ENCODE measurements around the gene FNDC3A. TPM values are rescaled to one million over a fixed set of nuclear protein-coding genes. Genes with fewer than 3 reads are reported as not detected.

FNDC3A gene, protein sequence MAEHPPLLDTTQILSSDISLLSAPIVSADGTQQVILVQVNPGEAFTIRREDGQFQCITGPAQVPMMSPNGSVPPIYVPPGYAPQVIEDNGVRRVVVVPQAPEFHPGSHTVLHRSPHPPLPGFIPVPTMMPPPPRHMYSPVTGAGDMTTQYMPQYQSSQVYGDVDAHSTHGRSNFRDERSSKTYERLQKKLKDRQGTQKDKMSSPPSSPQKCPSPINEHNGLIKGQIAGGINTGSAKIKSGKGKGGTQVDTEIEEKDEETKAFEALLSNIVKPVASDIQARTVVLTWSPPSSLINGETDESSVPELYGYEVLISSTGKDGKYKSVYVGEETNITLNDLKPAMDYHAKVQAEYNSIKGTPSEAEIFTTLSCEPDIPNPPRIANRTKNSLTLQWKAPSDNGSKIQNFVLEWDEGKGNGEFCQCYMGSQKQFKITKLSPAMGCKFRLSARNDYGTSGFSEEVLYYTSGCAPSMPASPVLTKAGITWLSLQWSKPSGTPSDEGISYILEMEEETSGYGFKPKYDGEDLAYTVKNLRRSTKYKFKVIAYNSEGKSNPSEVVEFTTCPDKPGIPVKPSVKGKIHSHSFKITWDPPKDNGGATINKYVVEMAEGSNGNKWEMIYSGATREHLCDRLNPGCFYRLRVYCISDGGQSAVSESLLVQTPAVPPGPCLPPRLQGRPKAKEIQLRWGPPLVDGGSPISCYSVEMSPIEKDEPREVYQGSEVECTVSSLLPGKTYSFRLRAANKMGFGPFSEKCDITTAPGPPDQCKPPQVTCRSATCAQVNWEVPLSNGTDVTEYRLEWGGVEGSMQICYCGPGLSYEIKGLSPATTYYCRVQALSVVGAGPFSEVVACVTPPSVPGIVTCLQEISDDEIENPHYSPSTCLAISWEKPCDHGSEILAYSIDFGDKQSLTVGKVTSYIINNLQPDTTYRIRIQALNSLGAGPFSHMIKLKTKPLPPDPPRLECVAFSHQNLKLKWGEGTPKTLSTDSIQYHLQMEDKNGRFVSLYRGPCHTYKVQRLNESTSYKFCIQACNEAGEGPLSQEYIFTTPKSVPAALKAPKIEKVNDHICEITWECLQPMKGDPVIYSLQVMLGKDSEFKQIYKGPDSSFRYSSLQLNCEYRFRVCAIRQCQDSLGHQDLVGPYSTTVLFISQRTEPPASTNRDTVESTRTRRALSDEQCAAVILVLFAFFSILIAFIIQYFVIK
- 10 to 100 TPM; 30.3 to 31.8 TPM for total RNA-seq

DNA sequence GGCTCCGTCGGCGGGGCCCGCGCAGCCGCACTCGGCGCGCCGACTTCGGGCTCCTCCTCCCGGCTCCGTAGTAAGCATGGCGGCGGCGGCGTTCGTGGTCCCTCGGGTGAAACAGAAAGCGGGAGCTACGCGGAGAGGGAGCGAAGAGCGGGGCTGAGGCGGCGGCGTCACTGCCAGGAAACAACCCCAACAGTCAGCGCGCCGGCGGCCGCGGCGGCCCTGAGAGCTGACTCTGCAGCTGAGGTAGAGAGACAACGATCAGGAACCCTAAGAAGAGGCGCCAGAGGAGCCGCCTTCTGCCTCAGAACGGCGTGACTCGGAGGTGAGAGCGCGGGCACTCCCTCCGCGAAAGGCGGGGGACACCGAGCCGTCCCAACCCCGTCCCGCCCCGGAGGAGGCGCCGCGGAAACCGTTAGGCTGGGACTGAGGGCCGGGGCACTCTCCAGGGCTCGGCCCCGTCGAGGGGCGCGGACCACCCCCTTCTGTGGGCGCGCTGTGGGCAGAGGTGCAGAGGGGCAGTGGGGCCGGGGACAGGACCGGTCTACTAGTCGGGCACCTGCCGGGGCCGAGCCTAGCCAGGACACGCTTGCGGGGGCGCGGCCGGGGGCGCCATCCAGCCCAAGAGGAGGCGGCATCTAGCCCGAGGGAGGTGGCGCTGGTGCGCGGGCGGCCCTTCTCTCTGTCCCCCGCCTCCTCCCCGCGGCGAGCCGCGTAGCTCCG, at the start of gene FNDC3A:
FNDC3A (plus strand) TSS at position 57 of the 720 bp plus-strand sequence. CDS start 30,279 bp downstream, outside the sequence.
- peaks cover 31% of the 10 kb centered on the region for H3K4me1 Mint-ChIP-seq
- peak within 1 kb of the TSS; percentile 92 for H3K4me3 Mint-ChIP-seq
- DNase-seq, result peak; percentile 90
- ATAC-seq (ENCODE audit: low read depth), result peak; percentile 83
- peak within 1 kb of the TSS; percentile 98 for H3K27ac Mint-ChIP-seq
- no peaks in the 10 kb centered on the region for H3K27me3 Mint-ChIP-seq
- peaks cover 35% of the 10 kb centered on the region for H3K36me3 Mint-ChIP-seq
- POLR2A ChIA-PET, result interaction anchor here (0.8 to 2.2 kb wide), 16 partner anchors 10 to 754 kb away, joined by 3 to 12 read pairs (median 4); partner anchors contain the start of genes CAB39L, MLNR and SETDB2
- H3K9me3 Mint-ChIP-seq, result peaks cover 24% of the 10 kb centered on the region

DNA sequence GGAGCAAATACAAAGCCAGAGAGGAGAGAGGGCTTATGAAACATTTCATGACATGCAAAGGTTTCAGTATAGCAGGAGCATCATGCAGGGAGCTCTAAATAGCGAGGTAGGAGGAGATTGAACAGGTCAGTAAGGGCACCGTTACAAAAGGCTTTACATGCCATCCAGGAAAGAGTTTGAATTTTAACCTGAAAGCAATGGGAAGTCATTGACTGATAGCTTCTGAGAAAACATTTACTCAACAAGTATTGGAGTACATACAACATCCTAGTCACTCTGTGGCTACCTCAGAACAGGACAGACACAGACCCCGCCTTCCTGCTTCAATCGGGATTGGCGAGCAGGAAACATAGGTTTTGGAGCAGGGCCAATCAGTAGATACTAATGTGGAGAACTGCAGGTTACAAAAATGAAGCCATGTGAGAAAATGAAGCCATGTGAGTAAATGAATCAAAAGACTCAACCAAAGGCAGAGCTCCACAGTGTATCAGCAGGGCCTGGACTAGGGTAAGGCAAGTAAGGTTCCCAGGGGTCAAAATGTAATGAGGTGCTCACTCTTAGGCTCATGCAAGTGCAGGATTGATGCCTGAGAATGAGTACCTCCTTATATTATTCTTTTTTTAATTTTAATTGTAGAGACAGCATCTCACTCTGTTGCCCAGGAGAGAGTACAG, 46.8 kb upstream of the FNDC3A start:
- POLR2A ChIA-PET, result no interaction called here
- Mint-ChIP-seq H3K27ac (no peak overlapping the region), H3K36me3 (peaks cover 2% of the 10 kb centered on the region), H3K4me1 (peaks cover 3% of the 10 kb centered on the region), H3K4me3 (no peak overlapping the region), H3K9me3 (peaks cover 7% of the 10 kb centered on the region), H3K27me3 (peaks cover 10% of the 10 kb centered on the region)
- ATAC-seq (ENCODE audit: low read depth) (no peak), DNase-seq (no peak)

DNA sequence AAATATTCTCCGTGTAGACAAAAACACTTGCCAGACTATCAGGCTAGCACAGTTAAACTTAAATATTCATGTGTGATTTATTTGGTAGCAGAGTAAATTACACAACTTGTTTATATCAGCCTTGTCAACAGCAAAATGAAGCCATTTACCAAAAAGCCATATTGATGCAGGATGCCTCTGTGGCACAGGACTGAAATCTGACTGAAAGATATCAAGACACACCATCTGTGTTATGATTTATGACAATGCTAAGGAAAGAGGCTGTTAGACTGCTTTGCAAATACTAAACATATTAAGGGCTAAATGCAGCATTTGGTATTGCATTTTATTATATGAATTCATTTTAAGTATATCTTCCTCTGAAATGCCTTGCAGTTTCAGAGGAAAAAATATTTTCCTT, 44.8 kb upstream of the FNDC3A start:
- peaks cover 10% of the 10 kb centered on the region for H3K9me3 Mint-ChIP-seq
- DNase-seq, result no peak
- POLR2A ChIA-PET, result no interaction called here
- no peak overlapping the region for H3K4me3 Mint-ChIP-seq
- H3K4me1 Mint-ChIP-seq, result peaks cover 3% of the 10 kb centered on the region
- no peak for ATAC-seq (ENCODE audit: low read depth)
- H3K36me3 Mint-ChIP-seq, result peaks cover 7% of the 10 kb centered on the region
- H3K27me3 Mint-ChIP-seq, result peaks cover 10% of the 10 kb centered on the region
- H3K27ac Mint-ChIP-seq, result no peak overlapping the region

DNA sequence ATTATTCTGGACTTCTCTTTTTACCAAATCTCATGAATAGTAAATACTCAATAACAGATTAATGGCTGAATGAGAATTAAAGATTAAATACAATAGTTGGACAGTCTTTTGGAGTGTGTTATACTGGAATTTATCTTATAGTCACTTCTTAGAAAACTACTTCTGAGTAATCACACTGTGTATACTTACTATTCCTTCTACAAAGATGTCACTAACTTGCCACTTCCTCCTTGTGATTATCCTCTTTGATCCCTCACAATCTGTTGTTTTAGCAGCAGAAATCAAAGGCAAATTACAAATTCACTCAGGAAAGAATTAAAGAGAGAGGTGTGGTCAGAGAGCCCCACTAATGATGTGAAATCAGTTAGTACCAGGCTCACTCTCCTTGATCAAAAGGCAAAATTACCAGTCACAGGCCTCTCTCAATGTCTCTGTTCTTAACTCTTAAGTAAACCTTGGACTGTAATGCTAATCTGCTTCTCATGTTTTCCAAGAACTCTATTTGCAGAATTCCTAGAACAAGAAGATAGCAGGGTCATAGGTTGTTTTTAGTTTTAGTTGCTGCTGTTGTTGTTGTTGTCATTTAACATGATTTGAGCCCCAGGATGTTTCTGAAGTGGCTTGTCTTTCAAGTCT, 37.3 kb upstream of the FNDC3A start:
- H3K4me3 Mint-ChIP-seq, result peak overlapping the region; percentile 44
- ATAC-seq (ENCODE audit: low read depth) (peak; percentile 85), DNase-seq (no peak)
- POLR2A ChIA-PET, result no interaction called here
- H3K36me3 Mint-ChIP-seq, result peaks cover 7% of the 10 kb centered on the region
- H3K4me1 Mint-ChIP-seq, result peaks cover 18% of the 10 kb centered on the region
- peaks cover 7% of the 10 kb centered on the region for H3K9me3 Mint-ChIP-seq
- H3K27ac Mint-ChIP-seq, result peak overlapping the region; percentile 80
- peaks cover 6% of the 10 kb centered on the region for H3K27me3 Mint-ChIP-seq

DNA sequence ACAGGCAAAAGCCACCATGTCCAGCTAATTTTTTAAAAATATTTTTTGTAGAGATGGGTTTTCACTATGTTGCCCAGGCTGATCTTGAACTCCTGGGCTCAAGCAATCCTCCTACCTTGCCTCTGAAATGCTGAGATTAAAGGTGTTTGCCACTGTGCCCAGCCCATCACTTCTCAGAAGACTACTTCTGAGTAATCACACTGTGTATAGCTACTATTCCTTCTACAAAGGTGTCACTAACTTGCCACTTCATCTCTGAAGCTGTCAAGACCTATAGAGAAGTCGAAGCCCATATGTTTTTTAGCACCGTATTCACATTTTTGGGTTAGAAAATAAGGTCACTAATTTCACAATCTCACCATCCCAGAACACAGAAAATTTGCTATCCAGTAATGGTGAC, 36.0 kb upstream of the FNDC3A start:
- DNase-seq (no peak), ATAC-seq (ENCODE audit: low read depth) (peak; percentile 54)
- Mint-ChIP-seq H3K27me3 (peaks cover 6% of the 10 kb centered on the region), H3K4me3 (no peak overlapping the region), H3K27ac (peak overlapping the region; percentile 26), H3K36me3 (peaks cover 3% of the 10 kb centered on the region), H3K9me3 (peaks cover 3% of the 10 kb centered on the region), H3K4me1 (peaks cover 18% of the 10 kb centered on the region)
- POLR2A ChIA-PET, result interaction anchor here (1.4 kb wide), 1 partner anchor 37 kb away, joined by 4 read pairs; no protein-coding TSS in a partner anchor

DNA sequence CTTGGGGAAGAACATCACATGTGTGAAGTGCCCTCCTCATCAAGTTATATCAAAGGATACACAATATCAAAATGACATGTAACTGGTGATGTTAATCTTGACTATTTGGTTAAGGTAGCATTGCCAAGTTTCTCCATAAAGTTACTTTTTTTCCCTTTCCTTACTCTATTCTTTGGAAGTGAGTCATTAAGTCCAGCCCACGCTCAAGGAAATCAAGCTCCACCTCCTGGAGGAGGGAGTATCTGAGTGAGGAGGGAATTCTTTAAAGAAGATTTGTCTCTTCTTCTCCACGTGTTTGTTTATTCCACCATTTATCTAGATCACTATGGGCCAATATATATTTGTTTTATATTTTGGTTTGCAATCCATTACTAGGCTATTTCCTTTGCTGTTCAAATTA, 33.6 kb upstream of the FNDC3A start:
- ATAC-seq (ENCODE audit: low read depth) (no peak), DNase-seq (no peak)
- H3K27ac Mint-ChIP-seq, result no peak overlapping the region
- H3K36me3 Mint-ChIP-seq, result peaks cover 3% of the 10 kb centered on the region
- POLR2A ChIA-PET, result no interaction called here
- peaks cover 9% of the 10 kb centered on the region for H3K27me3 Mint-ChIP-seq
- H3K4me1 Mint-ChIP-seq, result peaks cover 18% of the 10 kb centered on the region
- peaks cover 1% of the 10 kb centered on the region for H3K9me3 Mint-ChIP-seq
- no peak overlapping the region for H3K4me3 Mint-ChIP-seq

DNA sequence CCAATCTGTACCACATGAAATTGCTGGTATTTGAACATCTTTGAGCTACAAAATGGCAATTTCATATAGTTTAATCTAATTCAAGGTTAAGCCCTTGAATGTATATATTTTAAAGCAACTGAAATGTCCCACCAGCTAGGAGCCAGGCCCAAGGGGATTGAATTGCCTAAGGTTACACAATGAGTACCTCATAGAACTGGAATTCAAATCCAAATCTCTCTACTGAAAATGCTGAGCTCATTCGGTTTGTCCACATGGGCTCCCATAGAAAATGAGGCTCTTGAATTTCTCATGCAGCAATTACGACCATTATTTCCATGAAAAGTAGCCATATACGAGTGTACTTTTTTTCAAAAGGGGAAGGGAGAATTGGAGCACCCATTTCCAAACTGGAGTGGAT, 31.5 kb upstream of the FNDC3A start:
- POLR2A ChIA-PET, result no interaction called here
- H3K9me3 Mint-ChIP-seq, result no peaks in the 10 kb centered on the region
- ATAC-seq (ENCODE audit: low read depth) (no peak), DNase-seq (no peak)
- H3K4me1 Mint-ChIP-seq, result peaks cover 7% of the 10 kb centered on the region
- peaks cover 3% of the 10 kb centered on the region for H3K36me3 Mint-ChIP-seq
- H3K27ac Mint-ChIP-seq, result no peak overlapping the region
- H3K4me3 Mint-ChIP-seq, result no peak overlapping the region
- H3K27me3 Mint-ChIP-seq, result peaks cover 12% of the 10 kb centered on the region

DNA sequence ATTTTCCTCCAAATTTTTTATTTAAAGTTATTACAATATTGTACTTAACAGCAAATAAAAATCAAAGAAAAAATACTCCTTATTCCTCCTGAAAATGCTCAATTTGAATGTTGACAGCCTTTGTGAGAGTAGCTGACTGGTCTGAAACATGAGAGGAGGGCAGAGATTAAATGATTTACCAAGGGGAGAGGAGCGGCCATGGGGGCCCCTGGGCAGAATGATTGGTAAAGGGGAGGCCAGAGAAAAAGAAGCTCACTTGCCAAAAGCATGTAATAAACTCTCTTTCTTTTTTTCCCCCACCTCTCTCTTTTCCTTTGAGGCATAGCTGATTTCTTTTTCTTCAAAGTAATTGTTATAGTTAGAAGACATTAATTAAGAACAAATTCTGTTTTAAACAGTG, 30.1 kb upstream of the FNDC3A start:
- POLR2A ChIA-PET, result no interaction called here
- Mint-ChIP-seq H3K27me3 (peaks cover 14% of the 10 kb centered on the region), H3K27ac (no peak overlapping the region), H3K4me1 (no peaks in the 10 kb centered on the region), H3K36me3 (peaks cover 3% of the 10 kb centered on the region), H3K9me3 (no peaks in the 10 kb centered on the region), H3K4me3 (no peak overlapping the region)
- no peak for ATAC-seq (ENCODE audit: low read depth)
- no peak for DNase-seq

DNA sequence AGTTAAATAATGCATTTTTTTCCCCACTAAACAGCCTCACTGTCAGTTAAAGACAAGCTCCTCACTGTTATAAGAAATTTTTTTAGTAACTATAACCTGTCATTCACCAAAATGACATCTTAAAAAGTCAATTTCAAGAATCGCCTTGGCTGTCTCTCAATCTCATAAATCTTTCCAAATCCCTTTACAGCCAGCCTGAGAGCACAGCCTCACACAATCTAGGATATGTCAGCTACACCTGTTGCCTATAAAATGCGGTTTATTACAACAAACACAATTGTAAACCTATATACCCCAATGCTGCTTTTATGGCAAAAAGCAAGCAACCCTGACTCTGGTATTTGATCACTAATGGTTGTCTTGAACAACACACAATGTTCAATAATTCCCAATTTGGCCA, 29.5 kb upstream of the FNDC3A start:
- ATAC-seq (ENCODE audit: low read depth) (no peak), DNase-seq (no peak)
- Mint-ChIP-seq H3K9me3 (no peaks in the 10 kb centered on the region), H3K4me1 (no peaks in the 10 kb centered on the region), H3K27me3 (peaks cover 18% of the 10 kb centered on the region), H3K27ac (no peak overlapping the region), H3K36me3 (peaks cover 3% of the 10 kb centered on the region), H3K4me3 (no peak overlapping the region)
- POLR2A ChIA-PET, result no interaction called here

DNA sequence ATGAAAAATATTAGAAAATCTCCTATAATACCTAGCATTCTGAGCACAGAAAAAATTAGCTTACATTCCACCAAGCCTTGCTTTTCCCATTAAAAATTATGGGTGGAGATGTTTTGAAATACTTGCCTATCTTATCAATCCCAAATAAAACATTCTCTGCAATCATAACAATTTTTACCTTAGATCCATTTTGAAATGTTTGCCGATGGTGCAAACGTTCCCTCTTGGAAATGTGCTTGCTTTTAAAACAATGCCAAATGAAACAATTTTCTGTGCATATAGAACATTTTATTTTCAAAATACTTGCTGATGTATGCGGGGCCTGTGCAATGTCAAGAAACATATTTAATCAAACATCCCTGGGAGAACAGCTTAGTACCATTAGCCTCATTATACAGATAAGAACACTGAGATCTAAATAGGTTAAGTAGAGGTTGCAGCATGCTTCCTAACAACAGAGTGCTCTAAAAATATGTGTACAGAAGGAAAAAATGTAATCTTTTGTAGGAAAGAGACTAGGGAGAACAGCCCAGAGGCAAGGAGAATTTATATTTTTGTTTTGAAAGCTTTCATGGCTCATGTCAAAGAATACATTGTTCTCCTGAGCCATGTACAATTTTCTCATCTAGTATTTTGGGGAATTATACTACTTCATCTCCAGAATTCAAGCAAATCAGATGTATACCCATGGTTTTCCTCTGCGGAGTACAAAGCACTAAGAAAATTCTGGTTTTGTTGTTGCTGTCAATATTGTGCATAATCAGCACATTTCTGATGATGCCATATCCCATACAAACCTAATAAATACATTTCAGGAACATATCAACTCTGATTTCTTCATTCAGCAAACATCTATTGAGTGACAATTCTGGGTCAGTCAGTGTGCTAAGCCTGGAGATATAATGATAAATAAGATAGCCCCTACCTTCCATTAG, 25.9 kb upstream of the FNDC3A start:
- peaks cover 15% of the 10 kb centered on the region for H3K27me3 Mint-ChIP-seq
- ATAC-seq (ENCODE audit: low read depth), result no peak
- peaks cover 3% of the 10 kb centered on the region for H3K36me3 Mint-ChIP-seq
- no peak overlapping the region for H3K27ac Mint-ChIP-seq
- no peak for DNase-seq
- no peak overlapping the region for H3K4me3 Mint-ChIP-seq
- H3K4me1 Mint-ChIP-seq, result no peaks in the 10 kb centered on the region
- H3K9me3 Mint-ChIP-seq, result no peaks in the 10 kb centered on the region
- POLR2A ChIA-PET, result interaction anchor here (0.6 kb wide), 2 partner anchors 73 to 135 kb away, joined by 3 read pairs; no protein-coding TSS in a partner anchor

DNA sequence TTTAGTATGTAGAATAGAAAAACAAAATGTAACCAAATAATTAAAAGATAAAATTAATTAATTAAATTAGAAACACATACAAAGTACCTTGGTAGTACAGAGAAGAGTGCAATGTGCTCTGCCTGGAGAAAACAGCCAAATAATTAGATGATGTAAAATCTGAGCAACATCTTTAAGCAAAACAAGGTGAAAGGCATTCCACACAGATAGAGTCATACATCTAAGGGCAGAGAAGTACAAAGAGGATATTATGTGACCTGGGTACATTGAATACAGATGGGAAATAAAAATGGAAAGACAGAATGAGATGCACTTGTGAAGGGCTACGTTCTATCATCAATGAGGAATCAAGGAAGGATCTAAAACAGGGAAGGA, 25.2 kb upstream of the FNDC3A start:
- peaks cover 3% of the 10 kb centered on the region for H3K36me3 Mint-ChIP-seq
- no peak overlapping the region for H3K4me3 Mint-ChIP-seq
- peaks cover 12% of the 10 kb centered on the region for H3K27me3 Mint-ChIP-seq
- H3K9me3 Mint-ChIP-seq, result no peaks in the 10 kb centered on the region
- DNase-seq (no peak), ATAC-seq (ENCODE audit: low read depth) (no peak)
- no peak overlapping the region for H3K27ac Mint-ChIP-seq
- POLR2A ChIA-PET, result no interaction called here
- H3K4me1 Mint-ChIP-seq, result no peaks in the 10 kb centered on the region

Measured in activated naive CD8-positive, alpha-beta T cell treated with anti-CD3 and anti-CD28 coated beads, Interleukin-2, amount 10 ng/mL, durations not matched to agents 7 days and 5 days (primary cell).